NB4 (cell line): Measurements from ENCODE around the gene THSD4.

Source experiments
- MYC ChIP-seq: IDR thresholded peaks from 2 replicates; pipeline ENCODE4 v1.6.1; 2011; ENCODE audit warnings: low read depth, low read length
- POLR2A ChIP-seq: IDR thresholded peaks from 2 replicates; pipeline ENCODE4 v1.6.1; 2011; ENCODE audit warnings: mild to moderate bottlenecking; ENCODE audit not compliant: insufficient read length; ENCODE audit errors: extremely low read depth
- TF ChIP-seq, protein P1 (sequence below): IDR thresholded peaks from one replicate; pipeline ENCODE4 v1.5.1; 2012; ENCODE audit warnings: low read depth, low read length
- TF ChIP-seq, protein P2 (sequence below): IDR thresholded peaks from 2 replicates; pipeline ENCODE4 v1.6.1; 2011; ENCODE audit warnings: low read depth, low read length

DNA sequence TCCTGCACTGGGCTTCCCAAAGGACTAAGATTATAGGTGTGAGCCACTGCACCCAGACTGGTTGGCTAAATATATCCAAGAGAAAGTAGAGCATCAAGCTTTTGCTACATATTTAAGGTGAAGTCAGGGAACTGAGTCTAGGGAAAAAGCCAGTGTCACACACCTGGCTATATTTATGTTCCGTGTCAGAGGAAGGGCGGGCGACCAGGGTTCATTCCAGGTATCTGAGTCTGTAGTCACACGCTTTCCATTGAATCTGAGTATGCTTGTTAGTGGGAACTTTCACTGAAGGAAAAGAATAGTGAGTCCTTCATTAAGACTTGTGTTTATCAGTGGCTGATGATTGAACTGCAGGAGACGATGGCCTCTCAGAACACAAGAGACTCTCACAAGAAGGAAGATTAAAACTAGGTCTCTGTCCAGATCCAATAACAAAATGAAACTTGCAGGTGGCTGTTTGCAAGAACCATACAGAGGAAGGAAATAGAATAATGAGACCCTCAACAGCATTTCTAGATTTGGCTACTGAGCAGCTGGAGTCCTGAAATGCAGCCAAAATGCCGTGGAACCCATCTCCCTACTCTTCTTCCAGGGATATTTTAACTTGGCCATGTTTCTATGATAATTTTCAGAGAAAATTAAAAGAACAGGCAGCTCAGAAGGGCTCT lies 276.3 kb downstream of the THSD4 start:
- TF ChIP-seq, protein P1, sequence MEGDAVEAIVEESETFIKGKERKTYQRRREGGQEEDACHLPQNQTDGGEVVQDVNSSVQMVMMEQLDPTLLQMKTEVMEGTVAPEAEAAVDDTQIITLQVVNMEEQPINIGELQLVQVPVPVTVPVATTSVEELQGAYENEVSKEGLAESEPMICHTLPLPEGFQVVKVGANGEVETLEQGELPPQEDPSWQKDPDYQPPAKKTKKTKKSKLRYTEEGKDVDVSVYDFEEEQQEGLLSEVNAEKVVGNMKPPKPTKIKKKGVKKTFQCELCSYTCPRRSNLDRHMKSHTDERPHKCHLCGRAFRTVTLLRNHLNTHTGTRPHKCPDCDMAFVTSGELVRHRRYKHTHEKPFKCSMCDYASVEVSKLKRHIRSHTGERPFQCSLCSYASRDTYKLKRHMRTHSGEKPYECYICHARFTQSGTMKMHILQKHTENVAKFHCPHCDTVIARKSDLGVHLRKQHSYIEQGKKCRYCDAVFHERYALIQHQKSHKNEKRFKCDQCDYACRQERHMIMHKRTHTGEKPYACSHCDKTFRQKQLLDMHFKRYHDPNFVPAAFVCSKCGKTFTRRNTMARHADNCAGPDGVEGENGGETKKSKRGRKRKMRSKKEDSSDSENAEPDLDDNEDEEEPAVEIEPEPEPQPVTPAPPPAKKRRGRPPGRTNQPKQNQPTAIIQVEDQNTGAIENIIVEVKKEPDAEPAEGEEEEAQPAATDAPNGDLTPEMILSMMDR = no peak
- TF ChIP-seq POLR2A = no peak
- TF ChIP-seq, protein P2, sequence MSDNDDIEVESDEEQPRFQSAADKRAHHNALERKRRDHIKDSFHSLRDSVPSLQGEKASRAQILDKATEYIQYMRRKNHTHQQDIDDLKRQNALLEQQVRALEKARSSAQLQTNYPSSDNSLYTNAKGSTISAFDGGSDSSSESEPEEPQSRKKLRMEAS = no peak
- TF ChIP-seq MYC = no peak
